Measurements from ENCODE around the gene DEPDC7.

DNA sequence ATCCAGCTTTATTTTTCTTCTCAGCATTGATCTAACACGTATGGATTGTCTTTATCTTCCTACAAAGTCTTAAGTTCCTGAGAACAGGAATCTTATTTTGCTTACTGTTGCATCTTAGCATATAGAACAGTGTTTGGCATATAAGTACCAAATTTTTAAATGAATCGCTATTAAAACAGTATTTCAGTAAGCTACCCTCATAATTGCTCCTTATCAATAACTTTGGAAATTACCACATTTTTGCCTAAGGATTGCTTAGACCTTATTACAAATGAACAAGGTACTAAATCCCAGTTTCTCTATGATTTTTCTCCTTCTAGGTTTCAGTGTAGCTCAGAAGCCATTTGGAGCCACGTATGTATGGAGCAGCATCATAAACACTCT is 9.7 kb downstream of the DEPDC7 start:
- no peak for TF ChIP-seq SP1 (IDR thresholded peaks at IDR 0.05)
- TF ChIP-seq, protein P1, sequence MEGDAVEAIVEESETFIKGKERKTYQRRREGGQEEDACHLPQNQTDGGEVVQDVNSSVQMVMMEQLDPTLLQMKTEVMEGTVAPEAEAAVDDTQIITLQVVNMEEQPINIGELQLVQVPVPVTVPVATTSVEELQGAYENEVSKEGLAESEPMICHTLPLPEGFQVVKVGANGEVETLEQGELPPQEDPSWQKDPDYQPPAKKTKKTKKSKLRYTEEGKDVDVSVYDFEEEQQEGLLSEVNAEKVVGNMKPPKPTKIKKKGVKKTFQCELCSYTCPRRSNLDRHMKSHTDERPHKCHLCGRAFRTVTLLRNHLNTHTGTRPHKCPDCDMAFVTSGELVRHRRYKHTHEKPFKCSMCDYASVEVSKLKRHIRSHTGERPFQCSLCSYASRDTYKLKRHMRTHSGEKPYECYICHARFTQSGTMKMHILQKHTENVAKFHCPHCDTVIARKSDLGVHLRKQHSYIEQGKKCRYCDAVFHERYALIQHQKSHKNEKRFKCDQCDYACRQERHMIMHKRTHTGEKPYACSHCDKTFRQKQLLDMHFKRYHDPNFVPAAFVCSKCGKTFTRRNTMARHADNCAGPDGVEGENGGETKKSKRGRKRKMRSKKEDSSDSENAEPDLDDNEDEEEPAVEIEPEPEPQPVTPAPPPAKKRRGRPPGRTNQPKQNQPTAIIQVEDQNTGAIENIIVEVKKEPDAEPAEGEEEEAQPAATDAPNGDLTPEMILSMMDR (IDR thresholded peaks at IDR 0.05; ENCODE audit: low read depth, low read length, missing input control), result no peak
- TF ChIP-seq EGR1 (IDR thresholded peaks at IDR 0.05; ENCODE audit: low read depth in 2 of 2), result no peak
- TF ChIP-seq NR2F2 (IDR thresholded peaks at IDR 0.05), result no peak
- TF ChIP-seq, protein P2, sequence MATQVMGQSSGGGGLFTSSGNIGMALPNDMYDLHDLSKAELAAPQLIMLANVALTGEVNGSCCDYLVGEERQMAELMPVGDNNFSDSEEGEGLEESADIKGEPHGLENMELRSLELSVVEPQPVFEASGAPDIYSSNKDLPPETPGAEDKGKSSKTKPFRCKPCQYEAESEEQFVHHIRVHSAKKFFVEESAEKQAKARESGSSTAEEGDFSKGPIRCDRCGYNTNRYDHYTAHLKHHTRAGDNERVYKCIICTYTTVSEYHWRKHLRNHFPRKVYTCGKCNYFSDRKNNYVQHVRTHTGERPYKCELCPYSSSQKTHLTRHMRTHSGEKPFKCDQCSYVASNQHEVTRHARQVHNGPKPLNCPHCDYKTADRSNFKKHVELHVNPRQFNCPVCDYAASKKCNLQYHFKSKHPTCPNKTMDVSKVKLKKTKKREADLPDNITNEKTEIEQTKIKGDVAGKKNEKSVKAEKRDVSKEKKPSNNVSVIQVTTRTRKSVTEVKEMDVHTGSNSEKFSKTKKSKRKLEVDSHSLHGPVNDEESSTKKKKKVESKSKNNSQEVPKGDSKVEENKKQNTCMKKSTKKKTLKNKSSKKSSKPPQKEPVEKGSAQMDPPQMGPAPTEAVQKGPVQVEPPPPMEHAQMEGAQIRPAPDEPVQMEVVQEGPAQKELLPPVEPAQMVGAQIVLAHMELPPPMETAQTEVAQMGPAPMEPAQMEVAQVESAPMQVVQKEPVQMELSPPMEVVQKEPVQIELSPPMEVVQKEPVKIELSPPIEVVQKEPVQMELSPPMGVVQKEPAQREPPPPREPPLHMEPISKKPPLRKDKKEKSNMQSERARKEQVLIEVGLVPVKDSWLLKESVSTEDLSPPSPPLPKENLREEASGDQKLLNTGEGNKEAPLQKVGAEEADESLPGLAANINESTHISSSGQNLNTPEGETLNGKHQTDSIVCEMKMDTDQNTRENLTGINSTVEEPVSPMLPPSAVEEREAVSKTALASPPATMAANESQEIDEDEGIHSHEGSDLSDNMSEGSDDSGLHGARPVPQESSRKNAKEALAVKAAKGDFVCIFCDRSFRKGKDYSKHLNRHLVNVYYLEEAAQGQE (IDR thresholded peaks at IDR 0.05), result no peak
- TF ChIP-seq JUND (IDR thresholded peaks at IDR 0.05), result no peak
- no peak for TF ChIP-seq RXRA (IDR thresholded peaks at IDR 0.05)
- TF ChIP-seq, protein P3, sequence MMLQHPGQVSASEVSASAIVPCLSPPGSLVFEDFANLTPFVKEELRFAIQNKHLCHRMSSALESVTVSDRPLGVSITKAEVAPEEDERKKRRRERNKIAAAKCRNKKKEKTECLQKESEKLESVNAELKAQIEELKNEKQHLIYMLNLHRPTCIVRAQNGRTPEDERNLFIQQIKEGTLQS (IDR thresholded peaks at IDR 0.05), result no peak
- TF ChIP-seq YY1 (IDR thresholded peaks at IDR 0.05), result no peak
- no peak for TF ChIP-seq TAF1 (conservative IDR thresholded peaks at IDR 0.05)

Measured in liver (tissue), 3 donors.